ENCODE data around the gene PIK3C2G. TPM values are rescaled to one million over a fixed set of nuclear protein-coding genes. Genes with fewer than 3 reads are reported as not detected.

Gene PIK3C2G
- total RNA-seq, 4 donors from 2014 or later: 0.10 to 0.88 (median 0.40) TPM; not detected in 1

GRCh38 chr12:18375583-18375982 lies 114.3 kb downstream of the PIK3C2G start:
- intact Hi-C loops (cut with DNase I): no loop called here
- WGBS, 2 donors: 68% methylated on average over 2 of the region's 2 CpGs; no CpG with 5 or more reads in 1 of the 2 donors
- no peak for DNase-seq

GRCh38 chr12:18382236-18382885 lies 121.0 kb downstream of the PIK3C2G start:
- H3K4me1 ChIP-seq: peaks cover 0 to 4% of the 10 kb centered on the region in 2 donors
- intact Hi-C loops (cut with DNase I): no loop called here
- no peak for DNase-seq
- no peaks in the 10 kb centered on the region for H3K27me3 ChIP-seq
- H3K27ac ChIP-seq: no peak overlapping the region
- 76 to 84% methylated on average over 4 of the region's 4 CpGs for WGBS, 2 donors
- H3K4me3 ChIP-seq (replicated peaks in 1 of 3): no peak overlapping the region
- no peak for TF ChIP-seq CTCF (IDR thresholded peaks at IDR 0.05)
- TF ChIP-seq POLR2A (IDR thresholded peaks at IDR 0.05): no peak
- H3K9me3 ChIP-seq: no peaks in the 10 kb centered on the region
- H3K36me3 ChIP-seq: no peaks in the 10 kb centered on the region

More at GRCh38 chr12:18375583-18375982, 114.3 kb downstream of the PIK3C2G start:
- H3K36me3 ChIP-seq: no peaks in the 10 kb centered on the region
- H3K4me1 ChIP-seq: no peaks in the 10 kb centered on the region
- no peaks in the 10 kb centered on the region for H3K27me3 ChIP-seq
- no peak for TF ChIP-seq POLR2A (IDR thresholded peaks at IDR 0.05)
- H3K4me3 ChIP-seq (replicated peaks in 1 of 3): no peak overlapping the region
- H3K27ac ChIP-seq: no peak overlapping the region
- H3K9me3 ChIP-seq: no peaks in the 10 kb centered on the region

- Histone ChIP-seq H3K4me1 (peaks cover 0 to 4% of the 10 kb centered on the region in 2 donors), H3K4me3 (replicated peaks in 1 of 3) (no peak overlapping the region), H3K9me3 (no peaks in the 10 kb centered on the region), H3K27me3 (no peaks in the 10 kb centered on the region), H3K27ac (no peak overlapping the region), H3K36me3 (no peaks in the 10 kb centered on the region)
- 44 to 46% methylated on average over 4 of the region's 4 CpGs for WGBS, 2 donors
- intact Hi-C loops (cut with DNase I): no loop called here
- no peak for DNase-seq
- TF ChIP-seq POLR2A (IDR thresholded peaks at IDR 0.05): no peak
- TF ChIP-seq CTCF (IDR thresholded peaks at IDR 0.05): no peak
Measured at GRCh38 chr12:18383203-18383602, 121.9 kb downstream of the PIK3C2G start.

GRCh38 chr12:18387706-18388105 lies 126.4 kb downstream of the PIK3C2G start:
- H3K27ac ChIP-seq: no peak overlapping the region
- no peaks in the 10 kb centered on the region for H3K9me3 ChIP-seq
- intact Hi-C loops (cut with DNase I): no loop called here
- no peaks in the 10 kb centered on the region for H3K36me3 ChIP-seq
- no peak overlapping the region for H3K4me3 ChIP-seq (replicated peaks in 1 of 3)
- DNase-seq: no peak
- H3K27me3 ChIP-seq: no peaks in the 10 kb centered on the region
- 88 to 94% methylated on average over 6 of the region's 6 CpGs for WGBS, 2 donors
- TF ChIP-seq POLR2A (IDR thresholded peaks at IDR 0.05) (no peak), CTCF (IDR thresholded peaks at IDR 0.05) (no peak)
- peaks cover 0 to 4% of the 10 kb centered on the region in 2 donors for H3K4me1 ChIP-seq

- Histone ChIP-seq H3K27me3 (no peaks in the 10 kb centered on the region), H3K4me1 (no peaks in the 10 kb centered on the region), H3K4me3 (replicated peaks in 1 of 3) (no peak overlapping the region), H3K9me3 (no peaks in the 10 kb centered on the region), H3K36me3 (no peaks in the 10 kb centered on the region), H3K27ac (no peak overlapping the region)
- WGBS, 2 donors: 78 to 79% methylated on average over 4 of the region's 4 CpGs
- TF ChIP-seq CTCF (IDR thresholded peaks at IDR 0.05) (no peak), POLR2A (IDR thresholded peaks at IDR 0.05) (no peak)
- no peak for DNase-seq
- intact Hi-C loops (cut with DNase I): no loop called here
Measured at GRCh38 chr12:18389820-18390219, 128.5 kb downstream of the PIK3C2G start.

All from thyroid gland (tissue), 4 donors.